SK-N-SH (cell line): Measurements from ENCODE around the gene CROT. TPM values are rescaled to one million over a fixed set of nuclear protein-coding genes. Genes with fewer than 3 reads are reported as not detected.

Source experiments
- CTCF ChIA-PET: fragments of 300-600, 350-600 bp; formaldehyde crosslinking; extraction: SDS; loops from one replicate; lab custom pipeline; 2021; lab: Yijun Ruan, JAX
- POLR2A ChIA-PET: fragments of 350-600 bp; sonication (Branson Sonifier 250); formaldehyde crosslinking; extraction: SDS; loops from one replicate; lab custom pipeline; 2020; ENCODE audit warnings: antibody characterized with exemption, inconsistent platforms; lab: Yijun Ruan, JAX
- DNase-seq: peaks from one replicate; pipeline ENCODE4 v3.0.0; 2012
- H2AFZ ChIP-seq: fragments of 200-600 bp; sonication (generic); 2 replicates; pipeline ENCODE4 v1.8.1; 2016; ENCODE audit warnings: antibody characterized with exemption, mild to moderate bottlenecking, low read depth
- H3F3A ChIP-seq: fragments of 200-600 bp; sonication (generic); replicated peaks from 2 replicates; pipeline ENCODE3; 2016; ENCODE audit warnings: antibody characterized with exemption, mild to moderate bottlenecking; ENCODE audit not compliant: insufficient read depth
- H3K27ac ChIP-seq, 2 experiments: fragments of 200-500 bp in 1 of 2; fragments of 200-600 bp in 1 of 2; sonication (Bioruptor generic) in 1 of 2; sonication (generic), shearing (Covaris generic) in 1 of 2; 2 replicates each; pipeline versions ENCODE4 v1.5.1 to v1.6.1; 2014 to 2016; ENCODE audit warnings: low read depth in 2 of 2, inconsistent platforms in 1 of 2, low read length in 1 of 2, mild to moderate bottlenecking in 1 of 2, mixed read lengths in 1 of 2
- H3K27me3 ChIP-seq: fragments of 200-600 bp; sonication (generic), shearing (Covaris generic); 2 replicates; pipeline ENCODE4 v1.6.1; 2016; ENCODE audit warnings: mixed run types; ENCODE audit not compliant: insufficient read depth
- H3K36me3 ChIP-seq, 2 experiments: fragments of 200-500 bp in 1 of 2; fragments of 200-600 bp in 1 of 2; sonication (Bioruptor generic) in 1 of 2; sonication (generic) in 1 of 2; replicated peaks in 1 of 2; 2 replicates each; pipeline versions ENCODE3 to v1.5.1; 2014 to 2016; ENCODE audit warnings: low read length in 1 of 2, mild to moderate bottlenecking in 1 of 2; ENCODE audit not compliant: insufficient read depth in 2 of 2, control insufficient read depth in 1 of 2
- H3K4me1 ChIP-seq, 2 experiments: fragments of 200-500 bp in 1 of 2; fragments of 200-600 bp in 1 of 2; sonication (Bioruptor generic) in 1 of 2; sonication (generic), shearing (Covaris generic) in 1 of 2; 2 replicates each; pipeline versions ENCODE4 v1.5.1 to v1.6.1; 2014 to 2016; ENCODE audit warnings: low read depth in 1 of 2, low read length in 1 of 2, mixed run types in 1 of 2; ENCODE audit not compliant: insufficient read depth in 2 of 2, control insufficient read depth in 1 of 2
- H3K4me2 ChIP-seq: fragments of 200-600 bp; sonication (generic), shearing (Covaris generic); 2 replicates; pipeline ENCODE4 v1.6.1; 2017; ENCODE audit warnings: mixed run types
- H3K4me3 ChIP-seq, 2 experiments: fragments of 200-500 bp in 1 of 2; fragments of 200-600 bp in 1 of 2; sonication (Bioruptor generic) in 1 of 2; sonication (generic), shearing (Covaris generic) in 1 of 2; 2 replicates each; pipeline versions ENCODE4 v1.5.1 to v1.8.1; 2014 to 2016; ENCODE audit warnings: low read depth in 2 of 2, inconsistent platforms in 1 of 2, low read length in 1 of 2, mild to moderate bottlenecking in 1 of 2, mixed read lengths in 1 of 2, moderate library complexity in 1 of 2
- H3K79me2 ChIP-seq: fragments of 200-600 bp; sonication (generic); 2 replicates; pipeline ENCODE4 v1.8.1; 2017; ENCODE audit warnings: mild to moderate bottlenecking; ENCODE audit not compliant: insufficient read depth
- H3K9ac ChIP-seq: fragments of 200-600 bp; sonication (generic); 2 replicates; pipeline ENCODE4 v1.6.1; 2017; ENCODE audit warnings: mixed run types
- H3K9me2 ChIP-seq: fragments of 200-600 bp; sonication (generic); 2 replicates; pipeline ENCODE4 v1.6.1; 2017; ENCODE audit warnings: mixed run types
- H3K9me3 ChIP-seq: fragments of 200-600 bp; sonication (generic); 2 replicates; pipeline ENCODE4 v1.6.1; 2017; ENCODE audit warnings: mixed run types, mild to moderate bottlenecking, moderate library complexity
- H4K20me1 ChIP-seq: fragments of 200-600 bp; sonication (generic); 2 replicates; pipeline ENCODE4 v1.6.1; 2017; ENCODE audit warnings: mild to moderate bottlenecking, mixed run types; ENCODE audit not compliant: insufficient read depth
- CHD2 ChIP-seq: fragments of 150-350 bp; IDR thresholded peaks from 2 replicates; pipeline ENCODE4 v1.6.1; 2018; ENCODE audit warnings: low read length; ENCODE audit not compliant: partially characterized antibody
- ELF1 ChIP-seq: IDR thresholded peaks from 2 replicates; pipeline ENCODE4 v1.4.0; 2012
- EZH2phosphoT487 ChIP-seq: fragments of 200-600 bp; sonication (generic); IDR thresholded peaks from 2 replicates; pipeline ENCODE4 v1.6.1; 2017; ENCODE audit warnings: low read depth, mixed run types, mild to moderate bottlenecking, antibody characterized with exemption, moderate library complexity, borderline replicate concordance
- FOSL2 ChIP-seq: IDR thresholded peaks from 2 replicates; pipeline ENCODE4 v1.4.0; 2012; ENCODE audit warnings: low read depth, mild to moderate bottlenecking, moderate library complexity, borderline replicate concordance
- GABPA ChIP-seq: IDR thresholded peaks from 2 replicates; pipeline ENCODE4 v1.4.0; 2012; ENCODE audit warnings: low read depth, mild to moderate bottlenecking
- MEF2A ChIP-seq: IDR thresholded peaks from 2 replicates; pipeline ENCODE4 v1.4.0; 2012; ENCODE audit warnings: low read depth, borderline replicate concordance
- NRF1 ChIP-seq: IDR thresholded peaks from 2 replicates; pipeline ENCODE4 v1.6.1; 2012; ENCODE audit warnings: low read depth, mild to moderate bottlenecking, low read length
- POLR2AphosphoS5 ChIP-seq: IDR thresholded peaks from 2 replicates; pipeline ENCODE4 v1.6.1; 2012; ENCODE audit warnings: low read depth, low read length
- RCOR1 ChIP-seq: fragments of 150-350 bp; IDR thresholded peaks from 2 replicates; pipeline ENCODE4 v1.6.1; 2017; ENCODE audit warnings: antibody characterized with exemption, low read length
- REST ChIP-seq: IDR thresholded peaks from 2 replicates; pipeline ENCODE4 v1.6.1; 2012; ENCODE audit warnings: mild to moderate bottlenecking, low read depth, low read length, moderate library complexity
- RFX5 ChIP-seq: IDR thresholded peaks from 2 replicates; pipeline ENCODE4 v1.6.1; 2012; ENCODE audit warnings: mild to moderate bottlenecking, improper control_type of control experiment, low read length
- RXRA ChIP-seq: IDR thresholded peaks from 2 replicates; pipeline ENCODE4 v1.4.0; 2012; ENCODE audit warnings: low read depth, mild to moderate bottlenecking, borderline replicate concordance
- SIN3A ChIP-seq: IDR thresholded peaks from 2 replicates; pipeline ENCODE4 v1.6.1; 2012; ENCODE audit warnings: low read depth, mild to moderate bottlenecking, low read length, moderate library complexity, borderline replicate concordance
- TEAD4 ChIP-seq: IDR thresholded peaks from 2 replicates; pipeline ENCODE4 v1.4.0; 2012; ENCODE audit warnings: mild to moderate bottlenecking, borderline replicate concordance; ENCODE audit not compliant: insufficient read depth
- WGBS: methylation state at CpG from one replicate; pipeline ENCODE4 v1.1.6; 2017; ENCODE audit warnings: low lambda C conversion rate; 5-methylcytosine and 5-hydroxymethylcytosine counted together
- polyA plus RNA-seq, 3 experiments: library from polyadenylated mRNA; depleted of rRNA; stranded (reverse); fragments of >200 nt; gene quantifications; 2 replicates each; pipeline ENCODE4 v1.2.3, GENCODE V29; 2012
- TF ChIP-seq, protein P1 (sequence below): IDR thresholded peaks from 2 replicates; pipeline ENCODE4; 2012
- TF ChIP-seq, protein P2 (sequence below): IDR thresholded peaks from 2 replicates; pipeline ENCODE4 v1.4.0; 2012; ENCODE audit warnings: low read depth, borderline replicate concordance

The CROT gene
- polyA plus RNA-seq, 1 of the 3 experiments (the other 2 are of a cell fraction) = 7.9 TPM

GRCh38 chr7:87447116-87447635, 101.7 kb downstream of the CROT start:
- Histone ChIP-seq H3K4me2 (no peak overlapping the region), H3K9me3 (no peaks in the 10 kb centered on the region), H3K9me2 (no peaks in the 10 kb centered on the region), H3K79me2 (no peaks in the 10 kb centered on the region), H3K4me1 (peaks cover 0 to 4% of the 10 kb centered on the region in 2 experiments; a peak in 2 of 4 replicates), H3K4me3 (no peak overlapping the region), H3K27me3 (no peaks in the 10 kb centered on the region), H3K36me3 (no peaks in the 10 kb centered on the region), H3K9ac (no peak overlapping the region), H3F3A (no peaks in the 10 kb centered on the region), H2AFZ (no peak overlapping the region), H4K20me1 (no peaks in the 10 kb centered on the region), H3K27ac (no peak overlapping the region)
- DNase-seq = no peak
- TF ChIP-seq FOSL2 (no peak), RCOR1 (no peak), ELF1 (no peak), EZH2phosphoT487 (no peak), POLR2AphosphoS5 (no peak), SIN3A (no peak), GABPA (no peak), TEAD4 (no peak), REST (no peak), RXRA (no peak), MEF2A (no peak), RFX5 (no peak), NRF1 (no peak), CHD2 (no peak)
- TF ChIP-seq, protein P1, sequence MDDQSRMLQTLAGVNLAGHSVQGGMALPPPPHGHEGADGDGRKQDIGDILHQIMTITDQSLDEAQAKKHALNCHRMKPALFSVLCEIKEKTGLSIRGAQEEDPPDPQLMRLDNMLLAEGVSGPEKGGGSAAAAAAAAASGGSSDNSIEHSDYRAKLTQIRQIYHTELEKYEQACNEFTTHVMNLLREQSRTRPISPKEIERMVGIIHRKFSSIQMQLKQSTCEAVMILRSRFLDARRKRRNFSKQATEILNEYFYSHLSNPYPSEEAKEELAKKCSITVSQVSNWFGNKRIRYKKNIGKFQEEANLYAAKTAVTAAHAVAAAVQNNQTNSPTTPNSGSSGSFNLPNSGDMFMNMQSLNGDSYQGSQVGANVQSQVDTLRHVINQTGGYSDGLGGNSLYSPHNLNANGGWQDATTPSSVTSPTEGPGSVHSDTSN = no peak
- TF ChIP-seq, protein P2, sequence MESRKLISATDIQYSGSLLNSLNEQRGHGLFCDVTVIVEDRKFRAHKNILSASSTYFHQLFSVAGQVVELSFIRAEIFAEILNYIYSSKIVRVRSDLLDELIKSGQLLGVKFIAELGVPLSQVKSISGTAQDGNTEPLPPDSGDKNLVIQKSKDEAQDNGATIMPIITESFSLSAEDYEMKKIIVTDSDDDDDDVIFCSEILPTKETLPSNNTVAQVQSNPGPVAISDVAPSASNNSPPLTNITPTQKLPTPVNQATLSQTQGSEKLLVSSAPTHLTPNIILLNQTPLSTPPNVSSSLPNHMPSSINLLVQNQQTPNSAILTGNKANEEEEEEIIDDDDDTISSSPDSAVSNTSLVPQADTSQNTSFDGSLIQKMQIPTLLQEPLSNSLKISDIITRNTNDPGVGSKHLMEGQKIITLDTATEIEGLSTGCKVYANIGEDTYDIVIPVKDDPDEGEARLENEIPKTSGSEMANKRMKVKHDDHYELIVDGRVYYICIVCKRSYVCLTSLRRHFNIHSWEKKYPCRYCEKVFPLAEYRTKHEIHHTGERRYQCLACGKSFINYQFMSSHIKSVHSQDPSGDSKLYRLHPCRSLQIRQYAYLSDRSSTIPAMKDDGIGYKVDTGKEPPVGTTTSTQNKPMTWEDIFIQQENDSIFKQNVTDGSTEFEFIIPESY = no peak
- WGBS = 43% methylated on average over 4 of the region's 4 CpGs
- ChIA-PET CTCF (interaction anchor here (1.0 to 2.9 kb wide), 3 partner anchors 18 to 135 kb away, joined by 3 to 13 read pairs (median 3); no protein-coding TSS in a partner anchor), POLR2A (no interaction called here)
